ENCODE measurements around the gene BNC2.

BNC2 gene

GRCh38 chr9:16869131-16869881 is 1.2 kb downstream of the BNC2 start:
- no peaks in the 10 kb centered on the region for H3F3A ChIP-seq (ENCODE audit: insufficient read depth, low read length)
- H4K20me1 ChIP-seq (ENCODE audit: insufficient read depth, low read length) = no peaks in the 10 kb centered on the region
- DNase-seq = no peak
- no peaks in the 10 kb centered on the region for H3K79me2 ChIP-seq (ENCODE audit: low read length)
- TF ChIP-seq EZH2 (optimal IDR thresholded peaks at IDR 0.05; ENCODE audit: low read depth, low read length) (no peak), EZH2phosphoT487 (IDR thresholded peaks at IDR 0.05; ENCODE audit: low read length) (no peak)
- no peaks in the 10 kb centered on the region for H3K9me3 ChIP-seq (replicated peaks; ENCODE audit: insufficient read depth, low read length)
- H2AFZ ChIP-seq (ENCODE audit: low read length) = no peak overlapping the region
- H3K27ac ChIP-seq (ENCODE audit: low read length) = no peak overlapping the region
- H3K36me3 ChIP-seq (replicated peaks; ENCODE audit: insufficient read depth, low read length) = no peaks in the 10 kb centered on the region
- H3K4me3 ChIP-seq (ENCODE audit: low read length) = peak overlapping the region; percentile 65
- H3K9me2 ChIP-seq (replicated peaks; ENCODE audit: insufficient read depth, low read length) = no peaks in the 10 kb centered on the region
- no peaks in the 10 kb centered on the region for H3K27me3 ChIP-seq (replicated peaks; ENCODE audit: insufficient read depth, low read length)
- H3K4me1 ChIP-seq (ENCODE audit: low read length) = no peaks in the 10 kb centered on the region
- H3K4me2 ChIP-seq (ENCODE audit: low read depth, low read length) = peak overlapping the region; percentile 52
- no peak overlapping the region for H3K9ac ChIP-seq (ENCODE audit: low read length)

DNA sequence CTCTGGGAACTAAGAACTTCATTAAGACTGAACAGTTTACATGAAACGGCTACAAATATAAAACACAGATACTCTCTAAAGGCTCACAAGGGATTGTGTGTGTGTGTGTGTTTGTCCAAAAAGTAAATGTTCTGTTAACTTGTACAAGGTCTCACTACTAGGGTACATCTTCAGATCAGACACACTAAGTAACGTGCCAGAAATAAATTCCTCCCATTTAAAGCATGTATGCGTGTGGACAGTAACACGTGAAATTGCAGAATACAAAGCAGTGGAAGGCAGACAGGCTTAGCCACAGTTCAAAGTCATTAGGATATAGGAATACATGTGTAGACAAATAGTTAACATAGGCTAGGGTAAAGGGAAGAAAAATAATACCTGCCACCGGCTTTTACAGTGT is 1.8 kb downstream of the BNC2 start:
- Histone ChIP-seq H3K27ac (ENCODE audit: low read length) (no peak overlapping the region), H3F3A (ENCODE audit: insufficient read depth, low read length) (no peaks in the 10 kb centered on the region), H3K27me3 (replicated peaks; ENCODE audit: insufficient read depth, low read length) (no peaks in the 10 kb centered on the region), H3K79me2 (ENCODE audit: low read length) (no peaks in the 10 kb centered on the region), H3K4me1 (ENCODE audit: low read length) (no peaks in the 10 kb centered on the region), H4K20me1 (ENCODE audit: insufficient read depth, low read length) (no peaks in the 10 kb centered on the region), H3K36me3 (replicated peaks; ENCODE audit: insufficient read depth, low read length) (no peaks in the 10 kb centered on the region), H3K9ac (ENCODE audit: low read length) (no peak overlapping the region), H3K9me2 (replicated peaks; ENCODE audit: insufficient read depth, low read length) (no peaks in the 10 kb centered on the region), H2AFZ (ENCODE audit: low read length) (no peak overlapping the region), H3K9me3 (replicated peaks; ENCODE audit: insufficient read depth, low read length) (no peaks in the 10 kb centered on the region), H3K4me3 (ENCODE audit: low read length) (no peak overlapping the region), H3K4me2 (ENCODE audit: low read depth, low read length) (no peak overlapping the region)
- TF ChIP-seq, protein P1, sequence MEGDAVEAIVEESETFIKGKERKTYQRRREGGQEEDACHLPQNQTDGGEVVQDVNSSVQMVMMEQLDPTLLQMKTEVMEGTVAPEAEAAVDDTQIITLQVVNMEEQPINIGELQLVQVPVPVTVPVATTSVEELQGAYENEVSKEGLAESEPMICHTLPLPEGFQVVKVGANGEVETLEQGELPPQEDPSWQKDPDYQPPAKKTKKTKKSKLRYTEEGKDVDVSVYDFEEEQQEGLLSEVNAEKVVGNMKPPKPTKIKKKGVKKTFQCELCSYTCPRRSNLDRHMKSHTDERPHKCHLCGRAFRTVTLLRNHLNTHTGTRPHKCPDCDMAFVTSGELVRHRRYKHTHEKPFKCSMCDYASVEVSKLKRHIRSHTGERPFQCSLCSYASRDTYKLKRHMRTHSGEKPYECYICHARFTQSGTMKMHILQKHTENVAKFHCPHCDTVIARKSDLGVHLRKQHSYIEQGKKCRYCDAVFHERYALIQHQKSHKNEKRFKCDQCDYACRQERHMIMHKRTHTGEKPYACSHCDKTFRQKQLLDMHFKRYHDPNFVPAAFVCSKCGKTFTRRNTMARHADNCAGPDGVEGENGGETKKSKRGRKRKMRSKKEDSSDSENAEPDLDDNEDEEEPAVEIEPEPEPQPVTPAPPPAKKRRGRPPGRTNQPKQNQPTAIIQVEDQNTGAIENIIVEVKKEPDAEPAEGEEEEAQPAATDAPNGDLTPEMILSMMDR (IDR thresholded peaks at IDR 0.05; ENCODE audit: low read length) = no peak
- no peak for TF ChIP-seq EZH2 (optimal IDR thresholded peaks at IDR 0.05; ENCODE audit: low read depth, low read length)
- no peak for TF ChIP-seq EZH2phosphoT487 (IDR thresholded peaks at IDR 0.05; ENCODE audit: low read length)
- no peak for DNase-seq

GRCh38 chr9:16867576-16868311 is 2.7 kb downstream of the BNC2 start:
- Histone ChIP-seq H3K4me3 (ENCODE audit: low read length) (no peak overlapping the region), H3K36me3 (replicated peaks; ENCODE audit: insufficient read depth, low read length) (no peaks in the 10 kb centered on the region), H3K27me3 (replicated peaks; ENCODE audit: insufficient read depth, low read length) (no peaks in the 10 kb centered on the region), H4K20me1 (ENCODE audit: insufficient read depth, low read length) (no peaks in the 10 kb centered on the region), H3K27ac (ENCODE audit: low read length) (no peak overlapping the region), H3K4me2 (ENCODE audit: low read depth, low read length) (no peak overlapping the region), H3K9me3 (replicated peaks; ENCODE audit: insufficient read depth, low read length) (no peaks in the 10 kb centered on the region), H2AFZ (ENCODE audit: low read length) (no peak overlapping the region), H3K9ac (ENCODE audit: low read length) (no peak overlapping the region), H3K9me2 (replicated peaks; ENCODE audit: insufficient read depth, low read length) (no peaks in the 10 kb centered on the region), H3F3A (ENCODE audit: insufficient read depth, low read length) (no peaks in the 10 kb centered on the region), H3K4me1 (ENCODE audit: low read length) (no peaks in the 10 kb centered on the region), H3K79me2 (ENCODE audit: low read length) (no peaks in the 10 kb centered on the region)
- TF ChIP-seq EZH2phosphoT487 (IDR thresholded peaks at IDR 0.05; ENCODE audit: low read length) (no peak), EZH2 (optimal IDR thresholded peaks at IDR 0.05; ENCODE audit: low read depth, low read length) (no peak)
- TF ChIP-seq, protein P1 (IDR thresholded peaks at IDR 0.05; ENCODE audit: low read length) = no peak
- DNase-seq = no peak

Data from MM.1S (cell line).